Measurements from ENCODE around the gene WFDC12. TPM values are rescaled to one million over a fixed set of nuclear protein-coding genes. Genes with fewer than 3 reads are reported as not detected.

WFDC12 gene
- polyA plus RNA-seq, 1 experiment: not detected

GRCh38 chr20:45115829-45116228 is 8.4 kb downstream of the WFDC12 start:
- TF ChIP-seq CTCF (IDR thresholded peaks at IDR 0.05; ENCODE audit: low read depth, low read length): no peak
- H3K27ac ChIP-seq (ENCODE audit: low read depth, low read length): no peak overlapping the region
- CTCF ChIA-PET: interaction anchor here (0.5 to 1.0 kb wide), 2 partner anchors 20 to 190 kb away, joined by 3 to 5 read pairs; no protein-coding TSS in a partner anchor
- H3K27me3 ChIP-seq (ENCODE audit: control insufficient read depth, insufficient read depth, low read length): peaks cover 8% of the 10 kb centered on the region
- POLR2A ChIA-PET: interaction anchor here (0.6 kb wide), 1 partner anchor 181 kb away, joined by 4 read pairs; no protein-coding TSS in a partner anchor
- no peak overlapping the region for H3K4me3 ChIP-seq (ENCODE audit: low read depth, low read length)
- no peaks in the 10 kb centered on the region for H3K9me3 ChIP-seq (ENCODE audit: control insufficient read depth, insufficient read depth, low read length)
- no peak for DNase-seq (ENCODE audit: low read depth, low spot score)

- DNase-seq (ENCODE audit: low read depth, low spot score): no peak
- H3K4me3 ChIP-seq (ENCODE audit: low read depth, low read length): no peak overlapping the region
- peaks cover 8% of the 10 kb centered on the region for H3K27me3 ChIP-seq (ENCODE audit: control insufficient read depth, insufficient read depth, low read length)
- ChIA-PET CTCF (interaction anchor here (0.5 to 1.0 kb wide), 2 partner anchors 19 to 191 kb away, joined by 3 to 5 read pairs; no protein-coding TSS in a partner anchor), POLR2A (no interaction called here)
- no peak overlapping the region for H3K27ac ChIP-seq (ENCODE audit: low read depth, low read length)
- TF ChIP-seq CTCF (IDR thresholded peaks at IDR 0.05; ENCODE audit: low read depth, low read length): no peak
- no peaks in the 10 kb centered on the region for H3K9me3 ChIP-seq (ENCODE audit: control insufficient read depth, insufficient read depth, low read length)
Measured at GRCh38 chr20:45115386-45115774, 8.9 kb downstream of the WFDC12 start.

- peaks cover 8% of the 10 kb centered on the region for H3K27me3 ChIP-seq (ENCODE audit: control insufficient read depth, insufficient read depth, low read length)
- POLR2A ChIA-PET: no interaction called here
- H3K9me3 ChIP-seq (ENCODE audit: control insufficient read depth, insufficient read depth, low read length): no peaks in the 10 kb centered on the region
- H3K4me3 ChIP-seq (ENCODE audit: low read depth, low read length): no peak within 1 kb of the TSS
- TF ChIP-seq CTCF (IDR thresholded peaks at IDR 0.05; ENCODE audit: low read depth, low read length): no peak
- CTCF ChIA-PET: interaction anchor here (0.6 kb wide), 1 partner anchor 281 kb away, joined by 3 read pairs; no protein-coding TSS in a partner anchor
- no peak within 1 kb of the TSS for H3K27ac ChIP-seq (ENCODE audit: low read depth, low read length)
- DNase-seq (ENCODE audit: low read depth, low spot score): no peak
Measured at GRCh38 chr20:45114465-45115385, 9.5 kb downstream of the WFDC12 start, which contains the start of gene WFDC5. Gene WFDC5, minus strand, starts transcription at chr20:45115174. Its CDS starts 91 bp downstream, at chr20:45115083.

GRCh38 chr20:45113865-45114264 is 10.4 kb downstream of the WFDC12 start:
- no peak for DNase-seq (ENCODE audit: low read depth, low spot score)
- POLR2A ChIA-PET: no interaction called here
- no peaks in the 10 kb centered on the region for H3K9me3 ChIP-seq (ENCODE audit: control insufficient read depth, insufficient read depth, low read length)
- TF ChIP-seq CTCF (IDR thresholded peaks at IDR 0.05; ENCODE audit: low read depth, low read length): no peak
- H3K27me3 ChIP-seq (ENCODE audit: control insufficient read depth, insufficient read depth, low read length): peaks cover 8% of the 10 kb centered on the region
- H3K27ac ChIP-seq (ENCODE audit: low read depth, low read length): no peak overlapping the region
- CTCF ChIA-PET: interaction anchor here (0.6 to 6.1 kb wide), 6 partner anchors 17 to 282 kb away, joined by 3 to 62 read pairs (median 20); no protein-coding TSS in a partner anchor
- H3K4me3 ChIP-seq (ENCODE audit: low read depth, low read length): no peak overlapping the region

GRCh38 chr20:45112754-45113153 is 11.5 kb downstream of the WFDC12 start:
- H3K27me3 ChIP-seq (ENCODE audit: control insufficient read depth, insufficient read depth, low read length): peaks cover 8% of the 10 kb centered on the region
- no peak overlapping the region for H3K4me3 ChIP-seq (ENCODE audit: low read depth, low read length)
- TF ChIP-seq CTCF (IDR thresholded peaks at IDR 0.05; ENCODE audit: low read depth, low read length): no peak
- ChIA-PET CTCF (interaction anchor here (0.8 to 6.1 kb wide), 24 partner anchors 12 to 658 kb away, joined by 3 to 62 read pairs (median 5); partner anchors contain the start of gene KCNS1), POLR2A (no interaction called here)
- no peak overlapping the region for H3K27ac ChIP-seq (ENCODE audit: low read depth, low read length)
- no peak for DNase-seq (ENCODE audit: low read depth, low spot score)
- no peaks in the 10 kb centered on the region for H3K9me3 ChIP-seq (ENCODE audit: control insufficient read depth, insufficient read depth, low read length)

Data from AG04450 (cell line).